GM18867 (cell line): ENCODE results near the gene SEMA3D.

Experiments
- ATAC-seq: cut with Tn5 transposase; IDR thresholded peaks from one replicate; pipeline ENCODE4 v1.9.1; 2021; ENCODE audit warnings: mild to moderate bottlenecking, moderate library complexity; ENCODE audit not compliant: unreplicated experiment

The SEMA3D gene

DNA sequence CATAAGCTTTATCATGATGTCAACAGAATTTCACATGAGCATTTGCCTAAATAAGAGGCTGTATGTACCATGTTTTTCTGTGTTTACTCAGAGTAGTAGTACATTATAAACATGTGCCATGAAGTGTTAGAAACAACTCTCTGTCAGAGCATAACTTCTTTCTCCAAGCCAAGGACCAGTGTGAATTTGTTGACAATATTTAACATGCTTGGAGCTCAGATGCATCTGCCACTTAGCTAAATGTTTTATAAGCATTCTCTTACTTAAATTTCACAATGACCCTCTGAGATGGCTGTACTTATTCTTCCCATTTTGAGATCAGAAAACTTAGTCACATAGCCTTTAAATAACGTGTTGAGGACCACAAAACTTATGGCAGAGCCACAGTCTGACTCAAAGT, 105.0 kb downstream of the SEMA3D start:
- ATAC-seq, result no peak

- ATAC-seq, result no peak
Observed at GRCh38 chr7:85081392-85081791, 105.5 kb downstream of the SEMA3D start.

- no peak for ATAC-seq
Observed at GRCh38 chr7:85079434-85079833, 107.4 kb downstream of the SEMA3D start.

DNA sequence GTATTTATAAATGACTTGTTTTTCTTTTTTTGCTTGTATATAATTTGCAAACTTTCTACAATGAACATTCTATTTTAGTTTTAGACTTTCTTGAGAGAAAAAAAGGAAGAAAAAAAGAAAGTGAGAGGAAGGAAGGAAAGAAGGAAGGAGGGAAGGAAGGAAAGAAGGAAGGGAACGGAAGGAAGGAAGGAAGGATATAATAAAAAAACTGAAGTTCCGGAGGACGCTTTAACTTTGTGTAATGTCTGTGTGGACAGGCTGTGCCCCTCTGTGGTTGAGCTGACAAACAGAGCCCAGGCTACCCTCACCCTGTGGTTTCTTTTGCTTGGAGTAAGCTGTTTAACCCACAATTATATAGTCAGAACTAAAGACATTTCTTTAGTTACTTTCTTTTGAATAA, 108.7 kb downstream of the SEMA3D start:
- no peak for ATAC-seq

- no peak for ATAC-seq
Observed at GRCh38 chr7:85075864-85076263, 111.0 kb downstream of the SEMA3D start.

DNA sequence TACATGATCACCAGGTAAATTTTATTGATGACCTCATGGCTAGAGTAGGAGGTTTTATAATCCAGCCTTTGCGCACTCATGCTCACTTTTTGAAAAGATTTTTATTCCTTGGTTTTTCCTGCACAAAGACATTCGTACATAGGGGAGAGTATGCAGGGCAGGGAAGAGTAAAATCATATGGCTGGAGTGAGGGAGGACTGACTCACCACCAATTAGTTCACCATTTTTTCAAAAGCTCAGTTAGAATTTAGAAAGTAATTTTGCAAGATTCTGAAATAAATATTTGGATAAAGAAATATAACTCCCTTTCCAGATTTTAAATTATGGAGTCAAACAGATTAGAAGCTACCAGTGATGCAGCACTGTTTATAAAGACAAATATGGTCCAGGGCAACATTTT, 111.9 kb downstream of the SEMA3D start:
- ATAC-seq, result no peak

GRCh38 chr7:85074016-85074415, 112.8 kb downstream of the SEMA3D start:
- no peak for ATAC-seq

- ATAC-seq, result no peak
Observed at GRCh38 chr7:85070967-85071628, 115.8 kb downstream of the SEMA3D start.

DNA sequence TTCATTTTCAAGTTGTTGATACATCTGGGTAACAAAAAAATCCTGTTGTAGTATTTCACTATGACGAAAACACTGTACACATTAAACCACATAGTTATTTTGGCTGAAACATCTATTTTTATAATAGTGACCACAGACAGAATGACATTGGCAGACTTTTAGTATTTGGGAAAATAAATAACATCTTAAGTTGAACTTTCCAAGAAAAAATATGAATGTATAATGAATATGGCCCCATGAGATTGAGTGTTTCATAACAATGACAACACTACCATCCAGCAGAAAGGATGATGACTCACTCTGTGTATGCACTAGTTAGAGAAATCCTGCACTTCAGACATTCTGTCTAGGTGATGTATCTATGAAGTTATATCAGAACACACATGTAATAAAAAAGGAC, 118.1 kb downstream of the SEMA3D start:
- ATAC-seq, result no peak

- no peak for ATAC-seq
Observed at GRCh38 chr7:85067371-85067770, 119.5 kb downstream of the SEMA3D start.

DNA sequence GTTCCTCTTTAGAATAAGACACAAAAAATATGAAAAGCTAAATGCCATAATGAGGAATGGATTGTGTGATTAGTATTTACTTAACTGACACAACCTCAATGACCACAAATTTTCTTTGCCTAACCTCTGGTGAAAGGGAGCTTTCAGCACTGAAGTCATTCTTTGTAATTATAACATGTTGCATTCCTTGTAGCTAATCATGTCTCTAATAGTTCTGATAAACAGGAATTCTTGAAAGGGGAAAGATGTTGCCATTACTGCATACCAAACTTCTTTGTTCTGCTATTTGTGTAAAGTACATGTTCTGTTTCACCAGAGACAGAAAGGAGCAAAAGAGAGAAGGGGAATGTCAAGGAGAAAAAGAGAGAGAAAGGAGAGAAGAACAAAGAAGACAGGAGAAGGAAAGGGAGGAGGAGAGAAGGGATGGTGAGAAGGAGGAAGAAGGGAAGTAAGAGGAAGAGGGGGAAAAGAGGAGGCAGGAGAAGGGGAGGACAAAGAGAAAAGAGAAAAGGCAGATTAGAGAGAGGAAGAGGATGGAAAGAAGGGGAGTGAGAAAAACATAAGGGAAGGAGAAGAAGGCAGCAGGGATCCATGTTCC, 120.9 kb downstream of the SEMA3D start:
- ATAC-seq, result no peak

- no peak for ATAC-seq
Observed at GRCh38 chr7:85065306-85065705, 121.5 kb downstream of the SEMA3D start.

GRCh38 chr7:85062651-85063050, 124.2 kb downstream of the SEMA3D start:
- ATAC-seq, result no peak

DNA sequence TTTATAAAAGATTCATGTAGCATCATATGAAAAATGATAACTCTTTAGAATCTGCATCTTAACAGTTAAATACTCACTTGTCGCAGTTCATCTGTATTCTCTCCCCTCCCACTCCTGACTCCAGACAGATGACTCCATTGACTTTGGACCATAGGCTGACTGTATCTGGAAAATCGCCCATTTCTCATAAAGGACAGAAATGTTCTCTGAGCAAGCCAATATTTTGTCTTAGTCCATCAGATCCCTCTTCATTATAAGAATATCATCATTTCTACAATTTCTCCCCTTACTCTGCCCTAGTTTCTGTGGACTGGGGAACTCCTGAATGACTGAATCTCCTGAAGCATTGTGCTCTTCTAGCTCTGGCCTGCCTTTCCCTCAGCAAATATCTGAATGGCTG, 125.4 kb downstream of the SEMA3D start:
- no peak for ATAC-seq

DNA sequence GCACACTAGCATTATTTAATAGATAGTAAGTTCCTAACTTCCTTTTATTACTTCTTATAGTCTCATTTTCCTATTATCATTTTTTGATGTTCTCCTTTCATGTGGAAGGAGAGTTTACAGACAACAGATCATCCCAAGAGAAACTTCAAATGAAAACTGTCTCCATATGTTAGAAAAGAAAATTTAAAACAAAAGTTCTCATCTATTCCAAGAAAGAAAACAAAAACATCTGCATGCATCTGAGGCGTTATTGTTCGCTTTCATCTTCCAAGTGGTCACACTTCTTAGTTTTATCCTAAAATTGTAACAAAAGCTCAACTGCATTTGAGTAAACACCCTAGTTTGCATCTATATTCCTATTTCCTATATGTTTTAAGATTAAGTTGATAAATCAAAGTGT, 126.2 kb downstream of the SEMA3D start:
- no peak for ATAC-seq

DNA sequence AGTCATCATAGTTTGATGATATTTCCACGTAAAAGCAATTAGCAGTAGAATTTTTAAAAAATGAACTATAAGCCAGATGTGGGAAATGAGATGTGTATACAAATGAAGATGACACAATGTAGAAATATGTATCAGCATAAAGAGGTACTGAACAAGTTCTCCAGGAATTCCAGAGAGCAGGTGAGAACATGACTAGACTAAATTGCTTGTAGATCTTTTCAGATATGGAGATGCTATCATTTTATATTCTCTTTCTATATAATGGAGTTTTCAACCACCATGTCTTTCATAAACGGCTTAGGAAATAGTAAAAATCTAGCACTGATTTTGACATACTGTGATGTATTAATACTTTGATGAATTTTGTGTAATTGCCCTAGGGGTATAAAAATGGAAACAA, 130.9 kb downstream of the SEMA3D start:
- ATAC-seq, result no peak

GRCh38 chr7:85055196-85055595, 131.7 kb downstream of the SEMA3D start:
- no peak for ATAC-seq

DNA sequence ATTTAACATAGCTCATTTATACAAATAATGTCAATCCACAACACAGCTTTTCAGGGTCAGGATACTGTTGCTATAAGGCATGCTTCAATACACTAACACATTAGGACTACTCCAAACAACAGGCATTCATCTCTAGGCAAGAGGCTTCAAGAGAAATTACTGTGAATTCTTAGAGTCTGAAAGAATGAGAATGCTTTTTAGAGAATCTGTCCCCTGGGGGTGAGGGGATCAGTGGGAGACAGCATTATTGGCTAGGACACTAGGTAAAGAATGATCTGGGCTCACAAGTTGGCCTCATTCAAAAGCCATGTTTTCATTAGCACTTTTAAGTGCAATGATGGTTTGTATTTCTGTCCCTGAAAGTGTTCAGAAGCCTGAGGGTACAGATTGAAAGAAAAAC, 132.6 kb downstream of the SEMA3D start:
- no peak for ATAC-seq

- ATAC-seq, result no peak
Observed at GRCh38 chr7:85052894-85053293, 134.0 kb downstream of the SEMA3D start.

GRCh38 chr7:85052056-85052737, 134.7 kb downstream of the SEMA3D start:
- peak; percentile 53 for ATAC-seq

GRCh38 chr7:85046534-85046933, 140.3 kb downstream of the SEMA3D start:
- no peak for ATAC-seq

GRCh38 chr7:85041605-85042216, 145.1 kb downstream of the SEMA3D start:
- ATAC-seq, result peak; percentile 44
